GM18519 (cell line): ENCODE data around the gene ZBED5.
"Not testable (repeated sequence)": the region's sequence is repeated elsewhere in the genome, so short reads cannot be mapped to it uniquely, and the experiment has no call there.

ENCODE experiments used
- ATAC-seq: cut with Tn5 transposase; IDR thresholded peaks from one replicate; pipeline ENCODE4 v1.9.1; 2021; ENCODE audit warnings: mild to moderate bottlenecking, moderate library complexity; ENCODE audit not compliant: unreplicated experiment, low FRiP score

Gene ZBED5

DNA sequence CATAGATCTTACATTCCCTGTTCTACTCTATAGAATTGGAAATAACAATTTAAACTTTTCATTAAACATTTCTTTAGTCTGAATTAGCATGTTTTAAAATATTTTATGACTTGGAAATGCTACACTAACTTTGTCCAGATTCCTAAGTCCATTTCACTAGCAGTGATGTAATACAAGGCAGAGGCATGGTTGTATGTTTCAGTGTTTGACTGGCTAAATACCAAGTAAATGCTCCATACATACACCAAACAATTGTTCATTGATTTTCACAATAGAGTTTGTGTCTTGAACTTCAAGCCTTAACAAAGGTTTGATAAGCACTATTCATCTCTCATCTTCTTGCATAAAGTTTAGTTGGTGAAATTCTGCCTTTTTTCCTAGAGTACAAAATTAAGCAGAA is 13.5 kb downstream of the ZBED5 start:
- ATAC-seq = no peak

DNA sequence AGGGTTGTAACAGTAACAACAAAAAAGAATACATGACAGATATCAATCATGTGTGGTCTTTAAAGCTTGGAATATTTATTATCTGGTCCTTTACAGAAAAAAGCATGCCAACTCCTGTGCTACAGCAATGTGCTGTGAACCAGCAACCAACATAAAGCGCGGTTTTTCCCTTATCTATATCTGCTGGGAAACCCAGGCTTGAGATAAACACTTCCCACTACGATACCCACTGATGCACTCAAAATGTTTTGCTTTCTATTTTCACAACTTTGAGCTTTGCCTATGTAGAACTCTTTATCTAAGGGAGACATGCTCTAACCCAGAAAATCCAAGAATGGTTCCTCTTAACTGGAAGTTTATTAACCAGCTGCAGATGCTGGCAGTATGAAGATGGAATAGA is 19.0 kb downstream of the ZBED5 start:
- no peak for ATAC-seq

DNA sequence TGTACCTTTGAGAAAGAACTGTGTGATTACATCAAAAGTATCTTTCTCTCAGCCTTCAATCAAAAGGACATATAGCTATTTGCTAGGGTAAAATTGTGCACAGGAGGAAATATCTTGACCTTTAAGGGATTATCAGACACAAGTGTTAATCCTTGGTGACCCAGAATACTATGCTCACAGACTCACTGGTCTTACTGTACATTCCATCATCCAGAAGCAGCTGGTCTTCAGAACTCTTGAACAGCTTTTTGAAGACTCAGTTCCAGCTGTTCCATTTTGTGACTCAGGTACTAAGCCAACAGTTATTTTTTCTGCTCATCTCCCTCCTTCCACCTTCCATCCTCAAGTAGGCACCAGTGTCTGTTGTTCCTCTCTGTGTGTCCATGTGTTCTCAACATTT is 19.8 kb downstream of the ZBED5 start:
- ATAC-seq = no peak

DNA sequence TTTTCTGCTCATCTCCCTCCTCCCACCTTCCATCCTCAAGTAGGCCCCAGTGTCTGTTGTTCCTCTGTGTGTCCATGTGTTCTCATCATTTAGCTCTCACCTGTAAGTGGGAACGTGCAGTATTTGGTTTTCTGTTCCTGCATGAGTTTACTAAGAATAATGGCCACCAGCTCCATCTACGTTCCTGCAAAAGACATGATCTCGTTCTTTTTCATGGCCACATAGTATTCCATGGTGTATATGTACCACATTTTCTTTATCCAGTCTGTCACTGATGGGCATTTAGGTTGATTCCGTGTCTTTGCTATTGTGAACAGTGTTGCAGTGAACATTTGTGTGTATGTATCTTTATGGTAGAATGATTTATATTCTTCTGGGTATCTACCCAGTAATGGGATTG is 21.0 kb downstream of the ZBED5 start:
- ATAC-seq = not testable (repeated sequence)

DNA sequence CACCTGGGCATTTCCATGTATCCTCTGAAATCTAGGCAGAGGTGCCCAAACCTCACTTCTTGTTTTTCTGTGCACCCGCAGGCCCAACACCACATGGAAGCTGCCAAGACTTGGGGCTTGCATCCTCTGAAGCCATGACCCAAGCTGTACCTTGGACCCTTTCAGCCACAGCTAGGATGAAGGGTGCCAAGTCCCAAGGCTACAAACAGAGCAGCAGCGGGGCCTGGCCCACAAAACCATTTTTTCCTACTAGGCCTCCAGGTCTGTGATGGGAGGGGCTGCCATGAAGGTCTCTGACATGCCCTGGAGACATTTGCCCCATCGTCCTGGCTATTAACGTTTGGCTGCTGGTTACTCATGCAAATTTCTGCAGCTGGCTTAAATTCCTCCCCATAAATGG is 28.7 kb downstream of the ZBED5 start:
- no peak for ATAC-seq

DNA sequence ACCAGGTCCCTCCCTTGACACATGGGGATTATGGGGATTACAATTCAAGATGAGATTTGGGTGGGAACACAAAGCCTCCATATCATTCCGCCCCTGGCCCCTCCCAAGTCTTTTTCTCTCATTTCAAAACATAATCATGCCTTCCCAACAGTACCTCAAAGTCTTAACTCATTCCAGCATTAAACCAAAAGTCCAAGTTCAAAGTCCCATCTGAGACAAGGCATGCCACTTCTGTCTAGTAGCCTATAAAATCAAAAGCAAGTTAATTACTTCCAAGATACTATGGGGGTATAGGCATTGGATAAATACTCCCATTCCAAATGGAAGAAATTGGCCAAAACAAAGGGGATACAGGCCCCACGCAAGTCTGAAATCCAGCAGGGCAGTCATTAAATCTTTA is 29.5 kb downstream of the ZBED5 start:
- ATAC-seq = no peak

DNA sequence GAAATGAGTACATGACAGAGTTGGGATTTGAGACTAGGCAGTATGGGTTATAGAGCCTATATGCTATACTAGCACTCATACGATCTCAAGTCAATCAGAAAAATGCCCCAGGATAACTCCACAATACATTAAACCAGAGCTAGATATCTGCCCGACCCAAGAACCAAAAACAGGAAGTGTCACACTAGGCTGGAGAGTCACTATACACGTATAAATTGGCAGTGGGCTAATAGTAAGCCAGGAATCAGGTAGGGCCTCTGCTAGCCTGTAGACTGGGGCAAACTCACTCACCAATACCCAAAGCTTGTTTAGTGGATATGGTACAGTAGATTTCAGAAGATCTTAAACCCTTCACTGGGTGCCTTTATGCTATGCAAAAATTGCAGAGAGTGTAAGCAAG is 33.0 kb downstream of the ZBED5 start:
- peak; percentile 61 for ATAC-seq

DNA sequence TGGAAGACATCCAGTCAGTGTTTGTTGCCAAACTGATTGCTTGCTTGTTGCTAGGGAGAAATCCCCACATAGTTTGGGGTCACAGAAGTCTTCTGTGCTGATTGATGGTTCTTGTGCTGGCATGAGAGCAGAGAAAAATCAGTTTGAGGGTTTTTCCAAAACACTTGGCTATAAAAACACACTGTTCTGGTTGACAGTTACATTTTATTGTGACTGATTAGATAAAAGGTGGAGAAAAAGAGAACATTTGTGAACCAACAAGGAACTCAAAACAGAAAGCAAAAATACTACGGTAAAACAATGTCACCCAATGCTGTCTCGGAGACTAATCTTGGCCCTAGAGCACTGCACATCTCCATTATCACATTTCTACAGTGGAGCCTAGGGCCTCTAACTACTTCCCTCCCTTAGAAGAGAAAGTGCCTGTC is 34.7 kb downstream of the ZBED5 start:
- ATAC-seq = no peak

DNA sequence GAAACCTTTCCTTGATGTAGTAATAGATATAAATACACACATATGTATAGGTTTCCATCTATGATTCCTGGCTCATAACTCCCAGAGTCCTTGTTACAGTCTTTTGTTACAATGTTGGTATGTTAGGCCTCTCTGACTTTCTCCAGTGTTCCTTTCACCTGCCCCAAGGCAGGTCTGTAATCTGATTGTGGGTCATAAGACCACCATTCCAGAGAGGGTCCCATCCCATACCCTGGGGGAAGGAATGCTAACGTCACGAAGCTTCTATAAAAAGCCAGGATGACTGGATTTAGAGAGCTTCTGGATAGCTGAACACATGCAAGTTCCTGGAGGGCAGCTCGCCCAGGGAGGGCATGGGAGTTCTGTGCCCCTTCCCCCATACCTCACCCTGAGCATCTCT is 35.4 kb downstream of the ZBED5 start:
- not testable (repeated sequence) for ATAC-seq

DNA sequence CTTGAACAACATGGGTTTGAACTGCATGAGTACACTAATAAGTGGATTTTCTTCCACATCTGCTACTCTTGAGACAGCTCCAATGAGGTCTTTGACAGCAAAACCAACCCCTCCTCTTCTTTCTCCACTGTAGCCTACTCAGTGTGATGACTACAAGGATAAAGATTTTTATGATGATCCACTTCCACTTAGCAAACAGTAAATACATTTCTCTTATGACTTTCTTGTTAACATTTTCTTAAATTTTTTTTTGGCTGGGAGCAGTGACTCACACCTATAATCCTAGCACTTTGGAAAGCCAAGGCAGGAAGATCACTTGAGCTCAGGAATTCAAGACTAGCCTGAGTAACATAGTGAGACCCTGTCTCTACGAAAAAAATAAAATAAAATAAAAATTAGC is 39.3 kb downstream of the ZBED5 start:
- ATAC-seq = no peak

DNA sequence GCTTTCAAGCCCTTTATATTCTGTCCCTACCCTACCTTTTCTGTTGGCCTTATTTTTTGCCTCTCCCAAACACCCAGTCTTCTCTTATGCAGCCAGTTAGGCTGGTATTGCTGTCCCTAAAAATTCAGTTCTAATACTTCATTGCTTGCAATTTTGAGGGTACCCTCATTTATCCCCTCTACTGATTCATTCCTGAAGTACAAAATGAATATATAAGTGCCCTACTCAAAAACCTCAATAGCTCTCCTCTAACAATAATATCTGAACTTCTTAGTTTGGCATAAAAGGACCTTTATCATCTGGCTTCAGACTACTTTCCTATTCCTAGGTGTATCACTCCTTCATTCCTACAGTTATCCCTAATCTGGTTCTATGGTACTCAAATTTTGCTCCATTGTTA is 43.9 kb downstream of the ZBED5 start:
- no peak for ATAC-seq

DNA sequence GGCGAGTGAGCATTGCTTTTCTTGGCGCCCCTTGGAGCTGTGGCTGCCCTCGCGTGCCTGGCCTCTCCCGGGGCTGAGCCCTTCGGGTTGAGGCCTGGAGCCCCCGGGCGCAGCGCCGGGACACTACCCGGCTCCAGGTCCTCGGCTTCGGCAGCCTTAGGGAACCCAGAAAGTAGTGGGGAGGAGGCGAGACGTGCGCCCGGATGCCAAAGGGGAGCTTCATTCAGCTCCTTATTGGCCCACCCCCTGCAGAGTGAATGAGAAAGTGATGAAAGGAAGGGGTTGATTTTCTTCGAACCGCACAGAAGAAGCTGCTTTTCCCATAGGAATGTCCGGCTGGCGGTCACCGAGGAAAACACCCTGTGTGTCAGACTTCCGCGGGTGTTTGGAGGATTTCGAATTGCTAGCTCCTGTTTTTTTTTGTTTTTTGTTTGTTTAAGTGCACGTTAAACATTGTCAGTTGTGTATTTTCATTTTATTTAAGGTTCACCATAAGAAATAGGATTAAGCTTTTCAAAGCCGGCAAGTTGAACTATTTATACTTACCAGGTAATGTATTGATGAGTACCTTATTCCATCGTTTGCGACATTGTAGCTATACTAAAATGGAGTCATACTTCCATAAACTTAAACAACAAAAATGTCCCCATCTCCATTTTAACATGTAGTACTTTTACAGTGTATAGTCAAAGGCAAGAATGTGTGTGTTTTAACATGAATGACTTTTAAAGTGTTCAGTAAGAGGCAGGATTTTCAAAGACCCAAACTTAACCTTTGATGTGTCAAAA is 48.3 kb downstream of the ZBED5 start:
- ATAC-seq = no peak

DNA sequence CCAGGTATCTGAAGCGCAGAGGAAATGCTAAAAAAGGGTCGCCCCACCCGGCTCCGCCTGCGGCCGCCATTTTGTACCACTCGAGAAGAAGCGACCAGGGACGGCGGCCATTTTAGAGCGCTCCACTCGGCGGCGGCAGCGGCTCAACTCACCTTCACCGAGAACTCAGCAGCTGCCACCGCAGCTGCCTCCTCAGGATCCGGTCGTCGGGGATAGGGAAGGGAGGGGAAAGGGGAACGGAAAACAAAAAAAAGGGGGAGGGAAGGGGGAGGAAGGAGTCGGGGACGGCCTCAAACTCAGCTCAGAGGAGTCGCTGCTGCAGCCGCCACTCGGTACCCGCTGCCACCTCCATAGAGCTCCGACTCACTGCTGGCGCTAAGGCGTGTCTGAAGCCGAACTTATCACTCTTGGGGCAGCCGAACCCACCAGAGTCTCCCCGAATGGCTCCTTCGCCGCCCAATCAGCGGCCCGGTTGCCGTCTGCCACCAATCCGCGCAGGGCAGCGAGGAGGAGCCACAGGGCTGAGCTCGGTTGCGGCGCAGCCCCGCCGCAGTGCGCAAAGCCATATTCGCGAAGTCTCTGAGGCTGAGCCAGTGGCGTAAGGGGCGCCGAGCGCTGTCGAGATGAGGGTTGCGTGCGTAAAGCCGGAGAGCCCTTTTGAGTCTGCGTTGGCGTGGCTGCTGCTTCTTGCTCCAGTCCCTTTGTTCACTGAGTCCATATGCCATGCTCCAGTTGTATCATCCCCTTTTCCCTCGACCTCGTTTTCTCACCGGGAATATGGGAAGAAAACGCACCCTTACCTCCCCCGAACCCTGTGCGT is 49.1 kb downstream of the ZBED5 start, which contains the start of gene EIF4G2:
EIF4G2 (minus strand) TSS at position 374 of the 820 bp plus-strand sequence.
- peak; percentile 85 for ATAC-seq

DNA sequence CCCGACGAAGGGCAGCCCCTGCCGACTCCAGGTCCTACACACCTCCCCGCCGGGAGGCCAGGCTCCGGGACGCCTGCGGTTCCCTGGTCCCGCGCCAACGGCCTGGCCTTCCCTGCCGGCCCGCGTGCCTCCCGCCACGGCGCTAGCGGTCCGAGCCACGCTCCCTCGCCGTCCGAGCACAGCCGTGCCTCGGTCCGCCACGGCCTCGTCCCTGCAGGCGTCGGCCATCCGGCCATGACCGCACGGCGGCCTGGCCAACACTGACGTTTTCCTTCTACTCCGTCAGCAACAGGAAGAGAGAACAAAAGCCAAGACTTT is 49.7 kb downstream of the ZBED5 start:
- peak; percentile 17 for ATAC-seq

DNA sequence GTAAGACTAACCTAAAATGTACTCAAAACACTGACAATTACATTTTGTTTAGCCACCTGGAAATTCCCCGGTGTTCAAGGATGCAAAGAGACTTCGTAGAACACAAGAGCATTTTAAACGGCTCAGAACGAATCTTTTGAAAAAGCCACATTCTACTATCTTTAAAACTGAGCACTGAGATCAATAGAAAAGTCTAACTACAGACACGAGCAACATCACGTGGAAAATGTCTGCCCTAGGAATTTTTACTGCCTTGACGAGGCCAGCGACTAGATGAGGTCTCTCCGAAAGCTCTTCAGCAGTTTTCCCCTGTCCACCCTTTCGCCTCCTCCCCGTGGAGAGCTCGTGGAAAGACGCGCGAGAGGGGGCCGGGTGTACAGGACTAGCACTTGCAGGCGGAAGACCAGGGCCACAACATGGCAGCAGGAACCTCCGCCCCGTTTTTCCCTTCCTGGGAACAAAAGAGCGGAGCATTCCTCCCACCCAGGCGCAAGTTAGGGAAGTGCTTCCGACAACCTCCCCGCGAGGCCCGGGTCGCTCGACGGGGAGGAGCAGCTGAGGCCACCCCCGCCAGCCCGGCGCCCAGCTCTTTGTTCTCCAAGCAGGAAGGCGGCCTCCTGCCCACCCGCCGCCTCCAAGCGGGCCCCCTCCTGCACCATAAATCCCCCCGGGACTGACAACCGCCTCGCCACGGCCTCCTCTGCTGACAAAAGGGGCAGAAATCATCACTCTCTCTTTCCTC is 50.2 kb downstream of the ZBED5 start:
- no peak for ATAC-seq

DNA sequence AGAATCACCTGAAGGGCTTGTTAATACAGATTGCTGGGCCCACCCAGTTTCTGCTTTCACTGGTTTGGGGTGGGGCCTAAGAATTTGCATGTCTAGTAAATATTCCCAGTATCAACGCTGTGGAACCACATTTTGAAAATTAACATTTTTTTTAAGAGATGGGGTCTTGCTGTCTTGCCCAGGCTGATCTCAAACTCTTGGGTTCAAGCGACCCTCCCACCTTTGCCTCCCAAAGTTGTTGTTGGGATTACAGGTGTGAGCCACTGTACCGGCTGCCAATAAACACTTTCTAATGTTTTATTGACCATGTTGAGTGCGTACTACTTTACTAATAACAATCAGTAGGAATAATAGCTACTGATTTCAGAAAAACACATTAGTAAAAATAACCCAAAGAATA is 51.6 kb downstream of the ZBED5 start:
- ATAC-seq = no peak

DNA sequence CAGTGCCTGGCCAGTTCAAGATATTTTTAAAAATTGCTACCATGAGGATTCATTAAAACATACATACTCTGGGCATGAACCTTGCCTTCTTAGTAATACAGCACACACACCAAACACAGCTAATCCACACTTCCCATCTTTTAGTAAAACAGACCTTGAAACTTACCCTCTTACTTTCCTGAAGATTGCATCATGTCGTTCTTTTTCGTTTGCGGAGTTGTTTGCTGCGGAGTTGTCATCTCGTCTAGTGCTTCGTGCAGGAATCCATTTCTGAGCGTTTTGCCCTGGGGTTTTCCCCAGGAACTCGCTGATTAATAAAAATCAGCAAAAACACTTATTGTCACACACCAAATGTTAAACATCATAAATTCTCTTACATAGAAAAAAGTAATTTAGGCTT is 52.1 kb downstream of the ZBED5 start:
- ATAC-seq = no peak

DNA sequence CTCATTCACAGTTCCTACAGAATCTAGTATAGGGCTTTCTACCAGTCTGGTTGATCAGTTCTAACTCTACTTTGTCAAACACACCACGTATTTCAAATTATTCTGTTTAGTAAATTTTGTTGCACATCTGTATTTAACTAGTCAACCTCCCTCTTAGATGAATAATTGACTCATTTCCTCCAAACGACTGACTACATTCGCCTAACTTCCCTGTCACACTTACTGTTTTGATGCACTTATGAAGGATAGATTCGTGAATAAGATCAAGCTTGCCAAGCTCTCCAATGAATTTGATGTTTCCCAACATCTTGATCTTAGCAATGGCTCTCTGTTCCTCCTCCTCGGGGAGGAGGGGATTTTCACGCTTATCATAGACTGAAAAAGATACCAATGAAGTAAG is 54.2 kb downstream of the ZBED5 start:
- no peak for ATAC-seq
